ENCODE data around the gene GTF3C1.

Gene GTF3C1

GRCh38 chr16:27489421-27489820 is 60.3 kb downstream of the GTF3C1 start:
- in situ Hi-C loops (cut with MboI; ENCODE audit: low sequenced_read_pairs): no loop called here

GRCh38 chr16:27486760-27487159 is 63.0 kb downstream of the GTF3C1 start:
- in situ Hi-C loops (cut with MboI; ENCODE audit: low sequenced_read_pairs): no loop called here

GRCh38 chr16:27486344-27486743 is 63.4 kb downstream of the GTF3C1 start:
- in situ Hi-C loops (cut with MboI; ENCODE audit: low sequenced_read_pairs): no loop called here

- in situ Hi-C loops (cut with MboI; ENCODE audit: low sequenced_read_pairs): no loop called here
Measured at GRCh38 chr16:27485811-27486210, 63.9 kb downstream of the GTF3C1 start.

- in situ Hi-C loops (cut with MboI; ENCODE audit: low sequenced_read_pairs): no loop called here
Measured at GRCh38 chr16:27485126-27485525, 64.6 kb downstream of the GTF3C1 start.

GRCh38 chr16:27483624-27484023 is 66.1 kb downstream of the GTF3C1 start:
- in situ Hi-C loops (cut with MboI; ENCODE audit: low sequenced_read_pairs): no loop called here

- in situ Hi-C loops (cut with MboI; ENCODE audit: low sequenced_read_pairs): no loop called here
Measured at GRCh38 chr16:27483088-27483437, 66.7 kb downstream of the GTF3C1 start.

GRCh38 chr16:27482397-27483087 is 67.2 kb downstream of the GTF3C1 start:
- in situ Hi-C loops (cut with MboI; ENCODE audit: low sequenced_read_pairs): no loop called here

- in situ Hi-C loops (cut with MboI; ENCODE audit: low sequenced_read_pairs): no loop called here
Measured at GRCh38 chr16:27481282-27481934, 68.3 kb downstream of the GTF3C1 start.

- in situ Hi-C loops (cut with MboI; ENCODE audit: low sequenced_read_pairs): no loop called here
Measured at GRCh38 chr16:27480761-27481160, 69.0 kb downstream of the GTF3C1 start.

GRCh38 chr16:27476240-27476639 is 73.5 kb downstream of the GTF3C1 start:
- in situ Hi-C loops (cut with MboI; ENCODE audit: low sequenced_read_pairs): no loop called here

- in situ Hi-C loops (cut with MboI; ENCODE audit: low sequenced_read_pairs): no loop called here
Measured at GRCh38 chr16:27475561-27475960, 74.2 kb downstream of the GTF3C1 start.

- in situ Hi-C loops (cut with MboI; ENCODE audit: low sequenced_read_pairs): no loop called here
Measured at GRCh38 chr16:27474921-27475320, 74.8 kb downstream of the GTF3C1 start.

GRCh38 chr16:27474041-27474440 is 75.7 kb downstream of the GTF3C1 start:
- in situ Hi-C loops (cut with MboI; ENCODE audit: low sequenced_read_pairs): no loop called here

- in situ Hi-C loops (cut with MboI; ENCODE audit: low sequenced_read_pairs): no loop called here
Measured at GRCh38 chr16:27473101-27473900, 76.4 kb downstream of the GTF3C1 start.

- in situ Hi-C loops (cut with MboI; ENCODE audit: low sequenced_read_pairs): no loop called here
Measured at GRCh38 chr16:27472091-27473020, 77.4 kb downstream of the GTF3C1 start.

- in situ Hi-C loops (cut with MboI; ENCODE audit: low sequenced_read_pairs): no loop called here
Measured at GRCh38 chr16:27471661-27472060, 78.1 kb downstream of the GTF3C1 start.

- in situ Hi-C loops (cut with MboI; ENCODE audit: low sequenced_read_pairs): no loop called here
Measured at GRCh38 chr16:27470567-27471431, 78.9 kb downstream of the GTF3C1 start.

GRCh38 chr16:27468941-27469531 is 80.7 kb downstream of the GTF3C1 start:
- in situ Hi-C loops (cut with MboI; ENCODE audit: low sequenced_read_pairs): no loop called here

- in situ Hi-C loops (cut with MboI; ENCODE audit: low sequenced_read_pairs): no loop called here
Measured at GRCh38 chr16:27465483-27465879, 84.2 kb downstream of the GTF3C1 start.
